Neuronal stem cell (in vitro differentiated cells): Measurements from ENCODE around the gene TRIM38. TPM values are rescaled to one million over a fixed set of nuclear protein-coding genes. Genes with fewer than 3 reads are reported as not detected.

Experiments
- DNase-seq: peaks from one replicate; pipeline ENCODE4 v3.0.0-alpha.2; 2013; ENCODE audit warnings: low spot score
- H2AFZ ChIP-seq: one replicate; pipeline ENCODE4 v1.6.1; 2013; ENCODE audit warnings: mild to moderate bottlenecking, low read length, inconsistent platforms
- H2AK5ac ChIP-seq: 2 replicates; pipeline ENCODE4 v1.6.1; 2013; ENCODE audit warnings: low read depth, mild to moderate bottlenecking, inconsistent platforms, low read length, moderate library complexity, mixed read lengths
- H2BK120ac ChIP-seq: 2 replicates; pipeline ENCODE4 v1.6.1; 2013; ENCODE audit warnings: low read depth, mild to moderate bottlenecking, inconsistent platforms, low read length, moderate library complexity, mixed read lengths
- H2BK12ac ChIP-seq: one replicate; pipeline ENCODE4 v1.6.1; 2013; ENCODE audit warnings: low read length, inconsistent platforms
- H2BK15ac ChIP-seq: 2 replicates; pipeline ENCODE4 v1.6.1; 2013; ENCODE audit warnings: mild to moderate bottlenecking, low read length, inconsistent platforms, mixed read lengths
- H2BK5ac ChIP-seq: one replicate; pipeline ENCODE4 v1.6.1; 2013; ENCODE audit warnings: inconsistent platforms, mild to moderate bottlenecking, low read length, moderate library complexity
- H3K14ac ChIP-seq: one replicate; pipeline ENCODE4 v1.6.1; 2013; ENCODE audit warnings: low read length, inconsistent platforms
- H3K18ac ChIP-seq: 2 replicates; pipeline ENCODE4 v1.6.1; 2013; ENCODE audit warnings: low read length, inconsistent platforms
- H3K23ac ChIP-seq: 2 replicates; pipeline ENCODE4 v1.6.1; 2013; ENCODE audit warnings: low read depth, mild to moderate bottlenecking, mixed read lengths, low read length, inconsistent platforms; ENCODE audit not compliant: poor library complexity
- H3K27ac ChIP-seq: replicated peaks from 3 replicates; pipeline ENCODE4 v1.5.1; 2013; ENCODE audit warnings: low read length, inconsistent platforms
- H3K27me3 ChIP-seq, 3 experiments: 2 replicates each; pipeline ENCODE4 v1.6.1; 2013; ENCODE audit warnings: low read length in 3 of 3, mild to moderate bottlenecking in 2 of 3, inconsistent platforms in 1 of 3, low read depth in 1 of 3, mixed read lengths in 1 of 3, moderate library complexity in 1 of 3; ENCODE audit not compliant: control insufficient read depth in 3 of 3, insufficient read depth in 3 of 3
- H3K36me3 ChIP-seq, 2 donors: replicated peaks in 1 of 2; 2 replicates each; pipeline ENCODE4 v1.6.1; 2013; ENCODE audit warnings: low read length in 2 of 2; ENCODE audit not compliant: control insufficient read depth in 2 of 2, insufficient read depth in 2 of 2
- H3K4ac ChIP-seq: 2 replicates; pipeline ENCODE4 v1.6.1; 2013; ENCODE audit warnings: inconsistent platforms, mild to moderate bottlenecking, low read length, moderate library complexity
- H3K4me1 ChIP-seq, 2 donors: 1 replicate in 1 of 2; 2 replicates in 1 of 2; pipeline ENCODE4 v1.6.1; 2013; ENCODE audit warnings: low read length in 2 of 2, low read depth in 1 of 2; ENCODE audit not compliant: control insufficient read depth in 2 of 2, insufficient read depth in 1 of 2
- H3K4me2 ChIP-seq: one replicate; pipeline ENCODE4 v1.6.1; 2013; ENCODE audit warnings: mild to moderate bottlenecking, low read length, inconsistent platforms; ENCODE audit not compliant: insufficient read depth, poor library complexity, severe bottlenecking
- H3K4me3 ChIP-seq, 2 donors: 2 replicates each; pipeline ENCODE4 v1.5.1; 2013; ENCODE audit warnings: low read length in 2 of 2, mild to moderate bottlenecking in 2 of 2, inconsistent platforms in 1 of 2, moderate library complexity in 1 of 2
- H3K79me1 ChIP-seq: one replicate; pipeline ENCODE4 v1.6.1; 2013; ENCODE audit warnings: low read depth, mild to moderate bottlenecking, inconsistent platforms, low read length, moderate library complexity
- H3K9ac ChIP-seq: one replicate; pipeline ENCODE4 v1.6.1; 2013; ENCODE audit warnings: mild to moderate bottlenecking, low read depth, low read length, inconsistent platforms; ENCODE audit not compliant: poor library complexity
- H3K9me3 ChIP-seq, 2 donors: replicated peaks in 1 of 2; 2 replicates each; pipeline versions ENCODE3 to v1.6.1; 2013; ENCODE audit warnings: low read length in 2 of 2, mild to moderate bottlenecking in 2 of 2, inconsistent platforms in 1 of 2, low read depth in 1 of 2, mixed read lengths in 1 of 2, moderate library complexity in 1 of 2; ENCODE audit not compliant: control insufficient read depth in 2 of 2, insufficient read depth in 1 of 2
- H4K8ac ChIP-seq: one replicate; pipeline ENCODE4 v1.6.1; 2013; ENCODE audit warnings: low read depth, mild to moderate bottlenecking, inconsistent platforms, low read length, moderate library complexity
- H4K91ac ChIP-seq: one replicate; pipeline ENCODE4 v1.6.1; 2013; ENCODE audit warnings: low read length, low read depth, mild to moderate bottlenecking, inconsistent platforms; ENCODE audit not compliant: poor library complexity
- WGBS, 2 donors: extraction: QIAGEN DNeasy Blood & Tissue Kit; methylation state at CpG; one replicate each; pipeline ENCODE4 v1.1.7; 2013; ENCODE audit warnings: missing lambda C conversion rate in 2 of 2, mixed read lengths in 1 of 2; ENCODE audit not compliant: insufficient read length in 2 of 2, insufficient replicate concordance in 1 of 2; ENCODE audit errors: extremely low coverage in 2 of 2; 5-methylcytosine and 5-hydroxymethylcytosine counted together
- small RNA-seq: library from polyadenylated mRNA; stranded (forward); fragments of <200 nt; extraction: miRNeasy Mini kit (QIAGEN cat#:217004); gene quantifications from one replicate; pipeline ENCODE3, GENCODE V24; 2013; ENCODE audit not compliant: insufficient read depth

TRIM38 gene

GRCh38 chr6:26033085-26033940 lies 70.7 kb downstream of the TRIM38 start:
- H4K91ac ChIP-seq: no peak overlapping the region
- no peaks in the 10 kb centered on the region for H3K27me3 ChIP-seq
- peak overlapping the region; percentile 74 to 94 for H3K4me3 ChIP-seq
- no peak overlapping the region for H3K4ac ChIP-seq
- peak overlapping the region; percentile 66 for H3K4me2 ChIP-seq
- H2BK120ac ChIP-seq: no peak overlapping the region
- H3K23ac ChIP-seq: peak overlapping the region; percentile 12
- peak overlapping the region; percentile 2 for H3K14ac ChIP-seq
- peak overlapping the region; percentile 94 for H3K27ac ChIP-seq
- peaks cover 4 to 19% of the 10 kb centered on the region in 2 donors for H3K4me1 ChIP-seq
- no peak overlapping the region for H2AK5ac ChIP-seq
- H3K79me1 ChIP-seq: no peaks in the 10 kb centered on the region
- H2BK15ac ChIP-seq: no peak overlapping the region
- WGBS, 2 donors: no CpG with 5 or more reads among the region's 47 CpGs
- no peak overlapping the region for H2BK12ac ChIP-seq
- H3K9me3 ChIP-seq: no peaks in the 10 kb centered on the region
- no peaks in the 10 kb centered on the region for H3K36me3 ChIP-seq
- peak overlapping the region; percentile 66 for H2BK5ac ChIP-seq
- no peak overlapping the region for H4K8ac ChIP-seq
- peak overlapping the region; percentile 73 for H2AFZ ChIP-seq
- H3K9ac ChIP-seq: peak overlapping the region; percentile 89
- H3K18ac ChIP-seq: peak overlapping the region; percentile 92
- DNase-seq: peak; percentile 83

- H4K91ac ChIP-seq: no peak overlapping the region
- DNase-seq: no peak
- H3K4me3 ChIP-seq: peak overlapping the region; percentile 61 to 74
- peak overlapping the region; percentile 69 for H2AFZ ChIP-seq
- no peak overlapping the region for H3K23ac ChIP-seq
- H3K9me3 ChIP-seq: no peaks in the 10 kb centered on the region
- H3K4me1 ChIP-seq: peaks cover 2 to 17% of the 10 kb centered on the region in 2 donors
- H2BK5ac ChIP-seq: no peak overlapping the region
- no peak overlapping the region for H2BK15ac ChIP-seq
- H3K36me3 ChIP-seq: no peaks in the 10 kb centered on the region
- peak overlapping the region; percentile 54 for H3K4me2 ChIP-seq
- no peak overlapping the region for H3K9ac ChIP-seq
- no peak overlapping the region for H3K4ac ChIP-seq
- no peak overlapping the region for H4K8ac ChIP-seq
- H3K27me3 ChIP-seq: no peaks in the 10 kb centered on the region
- peak overlapping the region; percentile 89 for H3K18ac ChIP-seq
- no CpG with 5 or more reads among the region's 19 CpGs for WGBS, 2 donors
- H3K14ac ChIP-seq: no peak overlapping the region
- peak overlapping the region; percentile 93 for H3K27ac ChIP-seq
- H3K79me1 ChIP-seq: no peaks in the 10 kb centered on the region
- no peak overlapping the region for H2BK12ac ChIP-seq
- H2BK120ac ChIP-seq: no peak overlapping the region
- no peak overlapping the region for H2AK5ac ChIP-seq
These were observed 71.3 kb downstream of the TRIM38 start for GRCh38 chr6:26033941-26034354.

- H3K18ac ChIP-seq: no peak overlapping the region
These were observed 72.3 kb downstream of the TRIM38 start for GRCh38 chr6:26034905-26035304.

More at GRCh38 chr6:26034905-26035304, 72.3 kb downstream of the TRIM38 start:
- no peak overlapping the region for H3K4me3 ChIP-seq
- H3K14ac ChIP-seq: no peak overlapping the region
- H2BK5ac ChIP-seq: no peak overlapping the region
- WGBS, 2 donors: no CpG with 5 or more reads among the region's 2 CpGs
- no peaks in the 10 kb centered on the region for H3K79me1 ChIP-seq
- no peaks in the 10 kb centered on the region for H3K9me3 ChIP-seq
- no peak overlapping the region for H2BK12ac ChIP-seq
- H3K4me1 ChIP-seq: peaks cover 2 to 11% of the 10 kb centered on the region in 2 donors
- no peak overlapping the region for H4K91ac ChIP-seq
- H2AK5ac ChIP-seq: no peak overlapping the region
- no peak overlapping the region for H2AFZ ChIP-seq
- H2BK15ac ChIP-seq: no peak overlapping the region
- H3K4me2 ChIP-seq: no peak overlapping the region
- peak overlapping the region; percentile 93 for H3K27ac ChIP-seq
- no peak overlapping the region for H3K23ac ChIP-seq
- no peak overlapping the region for H3K4ac ChIP-seq
- no peak overlapping the region for H3K9ac ChIP-seq
- no peak overlapping the region for H4K8ac ChIP-seq
- no peaks in the 10 kb centered on the region for H3K27me3 ChIP-seq
- no peak for DNase-seq
- no peaks in the 10 kb centered on the region for H3K36me3 ChIP-seq
- no peak overlapping the region for H2BK120ac ChIP-seq

Small RNA genes within 50 kb of the gene (small RNA-seq; reads per million reads assigned to genes)
- not detected for gene HIST1H1PS2
